GM13976 (cell line): ENCODE measurements around the gene HNRNPA1.
"Not testable (repeated sequence)": the region's sequence is repeated elsewhere in the genome, so short reads cannot be mapped to it uniquely, and the experiment has no call there.

ENCODE experiments used
- DNase-seq: peaks from one replicate; pipeline ENCODE4 v3.0.0; 2012; ENCODE audit warnings: low spot score
- CTCF ChIP-seq: IDR thresholded peaks from 2 replicates; pipeline ENCODE4 v1.5.1; 2012; ENCODE audit warnings: borderline replicate concordance, mild to moderate bottlenecking; ENCODE audit not compliant: insufficient read depth; ENCODE audit errors: extremely low read depth, missing control alignments, control extremely low read depth
- in situ Hi-C: fragments of 300-500 bp; cut with MboI; formaldehyde crosslinking; loops from one replicate; pipeline ENCODE4 v1.12.0; 2022; ENCODE audit warnings: low sequenced_read_pairs, mixed read lengths, inconsistent platforms; ENCODE audit not compliant: unreplicated experiment

HNRNPA1 gene

GRCh38 chr12:54306925-54307741 is 26.6 kb downstream of the HNRNPA1 start:
- DNase-seq, result no peak
- no peak for TF ChIP-seq CTCF
- in situ Hi-C loops, result no loop called here

DNA sequence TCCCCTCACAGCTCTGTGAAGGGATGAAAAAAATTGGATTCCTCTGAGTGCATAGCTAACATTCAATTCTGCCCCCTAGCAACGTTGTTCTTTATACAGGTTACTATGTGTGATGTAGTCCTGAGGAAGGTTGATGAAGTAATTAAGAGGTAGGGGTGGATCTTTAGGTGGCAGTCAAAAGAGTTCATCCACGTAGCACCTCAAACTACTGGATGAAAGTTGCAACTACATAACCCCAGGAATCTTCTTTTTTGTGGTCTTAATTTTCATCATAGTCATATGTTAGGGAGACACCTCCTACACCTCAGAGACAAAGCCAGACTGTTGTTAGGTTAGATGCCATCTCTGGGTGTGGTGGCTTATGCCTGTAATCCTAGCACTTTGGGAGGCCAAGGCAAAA is 30.5 kb downstream of the HNRNPA1 start:
- DNase-seq, result no peak
- TF ChIP-seq CTCF, result no peak
- in situ Hi-C loops, result no loop called here

- DNase-seq, in situ Hi-C loops: not testable (repeated sequence)
Observed at GRCh38 chr12:54312309-54312708, 31.8 kb downstream of the HNRNPA1 start.

DNA sequence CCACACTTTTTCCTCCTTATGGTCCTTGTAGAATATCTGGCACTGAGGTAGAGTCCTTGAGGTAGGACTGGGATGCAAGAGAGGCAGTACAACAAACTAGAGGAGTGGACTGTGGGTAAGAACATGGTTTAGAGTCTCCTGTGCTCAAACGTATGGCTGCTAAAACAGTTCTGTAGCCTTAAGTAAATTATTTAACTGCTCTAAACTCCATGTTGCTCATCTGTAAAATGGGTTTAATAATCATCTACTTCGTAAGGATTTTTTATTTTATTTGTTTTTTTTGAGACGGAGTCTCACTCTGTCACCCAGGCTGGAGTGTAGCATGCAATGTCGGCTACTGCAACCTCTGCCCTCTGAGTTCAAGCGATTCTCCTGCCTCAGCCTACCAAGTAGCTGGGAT is 40.8 kb downstream of the HNRNPA1 start:
- DNase-seq, result no peak
- no peak for TF ChIP-seq CTCF
- in situ Hi-C loops, result no loop called here

DNA sequence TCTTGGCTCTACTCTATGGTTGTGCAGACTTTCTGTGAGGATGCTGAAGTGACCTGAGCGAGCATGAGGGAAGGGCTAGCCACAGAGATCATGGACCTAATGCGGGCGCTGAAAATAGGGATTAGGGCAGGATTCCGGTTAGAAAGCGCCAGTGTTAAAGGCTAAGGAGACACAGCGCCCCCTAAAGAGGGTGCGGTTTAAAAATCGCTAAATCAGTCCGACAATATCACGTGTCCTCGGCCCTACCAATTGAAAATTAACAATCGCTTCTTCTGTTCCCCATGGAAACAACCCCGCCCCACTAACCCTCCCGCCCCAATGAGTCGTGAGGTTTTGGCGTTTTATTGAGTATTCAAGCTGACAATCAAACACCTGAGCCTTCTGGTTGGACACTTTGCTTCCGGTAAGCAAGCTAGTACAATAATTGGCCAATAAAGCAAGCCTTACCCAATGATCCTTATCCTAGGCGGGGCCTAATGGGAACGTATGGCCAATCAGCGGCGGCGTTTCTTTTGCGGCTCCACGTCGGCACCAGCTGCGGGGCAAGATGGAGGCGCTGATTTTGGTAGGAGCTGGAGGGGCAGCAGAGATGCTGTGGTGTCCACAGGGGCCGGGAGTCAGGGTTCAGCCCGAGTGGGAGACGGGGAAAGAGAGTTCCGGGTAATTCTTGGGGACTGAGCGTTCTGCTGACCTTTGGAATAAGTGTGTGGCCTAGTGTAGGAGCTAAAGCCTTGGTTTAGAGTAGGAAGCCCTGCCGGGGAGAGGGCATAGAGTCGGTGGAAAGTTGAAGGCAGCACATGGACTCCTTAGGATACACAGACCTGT is 44.3 kb downstream of the HNRNPA1 start, which contains the start of gene COPZ1:
TSS of gene COPZ1 (plus strand) at position 515 of the 825 bp plus-strand sequence. CDS start at position 548, 33 bp downstream.
- peak; percentile 88 for TF ChIP-seq CTCF
- peak; percentile 95 for DNase-seq
- in situ Hi-C loops, result no loop called here

- in situ Hi-C loops, DNase-seq: not testable (repeated sequence)
Observed at GRCh38 chr12:54325442-54326109, 45.0 kb downstream of the HNRNPA1 start.

DNA sequence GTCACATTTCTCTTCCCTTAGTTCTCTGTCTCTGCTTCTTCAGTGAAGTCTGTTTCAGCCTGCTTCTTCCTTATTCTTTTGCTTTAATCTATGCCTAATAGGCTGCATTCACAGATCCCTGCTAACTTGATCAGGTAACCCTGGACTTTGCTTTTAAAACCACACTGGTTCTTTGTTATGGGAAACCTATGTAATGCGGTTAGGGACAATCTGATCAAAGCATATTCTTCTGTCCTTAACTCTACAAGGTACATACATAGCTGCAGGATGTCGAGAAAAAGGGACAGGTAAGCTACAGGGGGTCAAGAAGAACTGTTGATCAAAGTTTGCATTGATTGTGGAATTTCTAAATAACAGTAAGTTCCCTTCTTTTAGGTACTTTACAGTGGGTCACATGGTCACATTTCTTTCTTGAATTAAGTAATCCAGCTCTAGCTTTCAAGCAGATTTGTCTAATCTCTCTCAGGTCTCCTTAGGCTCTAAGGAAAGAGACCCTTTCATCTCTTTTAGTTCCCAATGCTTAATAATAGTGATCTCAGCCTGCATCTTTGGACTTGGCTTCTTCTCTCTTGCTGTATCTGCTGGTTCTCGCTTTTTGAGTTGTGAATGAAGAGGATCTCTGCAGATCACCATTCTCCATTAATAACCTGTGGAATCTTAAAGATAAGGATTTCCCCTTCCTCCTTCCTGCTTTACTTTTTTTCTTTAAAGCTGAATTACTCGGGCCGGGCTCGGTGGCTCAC is 48.2 kb downstream of the HNRNPA1 start:
- in situ Hi-C loops, result no loop called here
- no peak for DNase-seq
- TF ChIP-seq CTCF, result no peak
